CD4-positive, CD25-positive, alpha-beta regulatory T cell (primary cell): Measurements from ENCODE around the gene SFTPA2. TPM values are rescaled to one million over a fixed set of nuclear protein-coding genes. Genes with fewer than 3 reads are reported as not detected.
"Not testable (repeated sequence)": the region's sequence is repeated elsewhere in the genome, so short reads cannot be mapped to it uniquely, and the experiment has no call there.

Source experiments
- ATAC-seq, 2 donors: fragments of 150-1000 bp; cut with Tn5 transposase; one replicate each; pipeline ENCODE4 v1.10.0; 2021; ENCODE audit warnings: low read depth in 2 of 2, moderate number of reproducible peaks in 2 of 2, moderate library complexity in 1 of 2
- DNase-seq, 3 donors: peaks; one replicate each; pipeline versions ENCODE4 v3.0.0 to v3.0.0-alpha.2; 2012 to 2022; ENCODE audit warnings: mixed read lengths in 1 of 3
- H3K27ac ChIP-seq: one replicate; pipeline ENCODE4 v1.7.0; 2013; ENCODE audit warnings: mild to moderate bottlenecking, low read length; ENCODE audit not compliant: insufficient read depth, poor library complexity, severe bottlenecking
- H3K27me3 ChIP-seq: one replicate; pipeline ENCODE4 v1.7.0; 2013; ENCODE audit warnings: low read length; ENCODE audit not compliant: control insufficient read depth, insufficient read depth
- H3K36me3 ChIP-seq: one replicate; pipeline ENCODE4 v1.7.0; 2013; ENCODE audit warnings: mild to moderate bottlenecking, low read length, moderate library complexity; ENCODE audit not compliant: control insufficient read depth, insufficient read depth
- H3K4me1 ChIP-seq: 2 replicates; pipeline ENCODE4 v1.7.0; 2013; ENCODE audit warnings: mild to moderate bottlenecking, low read length; ENCODE audit not compliant: insufficient read depth, control insufficient read depth, poor library complexity, severe bottlenecking
- H3K4me3 ChIP-seq: one replicate; pipeline ENCODE4 v1.7.0; 2013; ENCODE audit warnings: low read depth, mild to moderate bottlenecking, low read length, moderate library complexity
- H3K9me3 ChIP-seq, 2 experiments: 1 replicate in 1 of 2; 2 replicates in 1 of 2; pipeline ENCODE4 v1.7.0; 2013; ENCODE audit warnings: low read length in 2 of 2, mild to moderate bottlenecking in 1 of 2, moderate library complexity in 1 of 2; ENCODE audit not compliant: control insufficient read depth in 2 of 2
- H3K27ac Mint-ChIP-seq, 3 donors: one replicate each; pipeline ENCODE4 v1.8.0; 2020 to 2022; ENCODE audit warnings: mild to moderate bottlenecking in 3 of 3, mixed read lengths in 3 of 3, moderate library complexity in 2 of 3
- H3K27me3 Mint-ChIP-seq: one replicate; pipeline ENCODE4 v1.8.0; 2022; ENCODE audit warnings: mild to moderate bottlenecking, mixed read lengths
- H3K36me3 Mint-ChIP-seq: one replicate; pipeline ENCODE4 v1.8.0; 2020; ENCODE audit warnings: mixed read lengths
- H3K4me1 Mint-ChIP-seq, 4 donors: one replicate each; pipeline ENCODE4 v1.8.0; 2020 to 2022; ENCODE audit warnings: mixed read lengths in 4 of 4, mild to moderate bottlenecking in 1 of 4
- H3K4me3 Mint-ChIP-seq, 4 donors: one replicate each; pipeline ENCODE4 v1.8.0; 2020 to 2022; ENCODE audit warnings: mild to moderate bottlenecking in 4 of 4, mixed read lengths in 4 of 4, moderate library complexity in 3 of 4
- H3K9me3 Mint-ChIP-seq, 7 donors: one replicate each; pipeline ENCODE4 v1.8.0; 2020 to 2022; ENCODE audit warnings: mixed read lengths in 7 of 7, mild to moderate bottlenecking in 3 of 7, moderate library complexity in 2 of 7
- polyA plus RNA-seq, 4 donors: library from polyadenylated mRNA; unstranded; fragments of 300-500 nt; fragmentation: Illumina TruSeq; gene quantifications; one replicate each; pipeline ENCODE4 v1.2.3, GENCODE V29; 2021
- total RNA-seq: library from RNA; stranded (reverse); gene quantifications from one replicate; pipeline ENCODE4 v1.2.3, GENCODE V29; 2022

SFTPA2 gene
- total RNA-seq: not detected
- polyA plus RNA-seq: not detected

DNA sequence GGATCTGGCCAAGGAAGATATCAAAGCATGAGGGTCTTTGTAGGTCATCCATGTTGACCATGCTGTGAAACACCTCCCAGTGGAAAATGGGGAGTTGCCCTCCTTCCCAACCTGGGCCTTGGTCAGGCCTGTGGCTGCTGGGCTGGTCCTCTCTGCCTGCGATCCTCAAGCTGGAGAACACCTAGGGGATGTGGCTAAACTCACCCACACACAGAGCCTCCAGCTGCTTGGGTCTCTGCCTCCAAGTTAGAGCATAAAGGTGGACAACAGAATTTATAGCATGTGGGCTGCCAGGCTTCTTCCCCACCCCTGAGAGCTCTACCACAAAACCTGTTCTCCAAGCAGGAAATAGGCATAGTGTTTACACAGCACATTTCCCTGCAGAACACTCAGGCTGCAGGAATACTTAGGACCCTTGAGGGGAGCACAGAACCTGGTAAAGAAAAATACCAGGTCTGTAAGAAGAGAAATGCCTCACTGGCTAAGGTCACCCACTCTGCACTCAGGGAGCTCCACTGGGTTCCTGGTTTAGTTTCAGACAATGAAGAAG is at the start of gene SFTPA2:
SFTPA2 (minus strand) TSS at position 248 of the 550 bp plus-strand sequence. CDS start 924 bp downstream, outside the sequence.
- no peak for DNase-seq
- Histone ChIP-seq H3K4me3 (no peak within 1 kb of the TSS), H3K4me1 (no peaks in the 10 kb centered on the region), H3K27ac (no peak within 1 kb of the TSS), H3K36me3 (no peaks in the 10 kb centered on the region), H3K27me3 (peaks cover 13% of the 10 kb centered on the region), H3K9me3 (no peaks in the 10 kb centered on the region)
- no peaks in the 10 kb centered on the region for H3K9me3 Mint-ChIP-seq
- H3K27me3 Mint-ChIP-seq: peaks cover 13% of the 10 kb centered on the region
- ATAC-seq: no peak
- H3K4me3 Mint-ChIP-seq: no peak within 1 kb of the TSS
- peak within 1 kb of the TSS in 1 of 3 donors; percentile 72 for H3K27ac Mint-ChIP-seq
- no peaks in the 10 kb centered on the region for H3K36me3 Mint-ChIP-seq
- H3K4me1 Mint-ChIP-seq: peaks cover 0 to 6% (median 5%) of the 10 kb centered on the region in 4 donors

GRCh38 chr10:79608505-79609375 is 48.5 kb upstream of the SFTPA2 start:
- H3K27me3 Mint-ChIP-seq: peaks cover 5% of the 10 kb centered on the region
- H3K27ac Mint-ChIP-seq: no peak overlapping the region
- H3K36me3 ChIP-seq: no peaks in the 10 kb centered on the region
- H3K4me1 ChIP-seq: no peaks in the 10 kb centered on the region
- no peak overlapping the region for H3K27ac ChIP-seq
- no peaks in the 10 kb centered on the region for H3K36me3 Mint-ChIP-seq
- no peaks in the 10 kb centered on the region for H3K27me3 ChIP-seq
- no peak overlapping the region for H3K4me3 ChIP-seq
- peaks cover 0 to 3% (median 0%) of the 10 kb centered on the region in 4 donors for H3K4me1 Mint-ChIP-seq
- no peaks in the 10 kb centered on the region for H3K9me3 Mint-ChIP-seq
- ATAC-seq (peak in 1 of 2 donors; percentile 54), DNase-seq (peak in 2 of 3 donors; percentile 38 to 73)
- H3K9me3 ChIP-seq: no peaks in the 10 kb centered on the region
- H3K4me3 Mint-ChIP-seq: no peak overlapping the region

DNA sequence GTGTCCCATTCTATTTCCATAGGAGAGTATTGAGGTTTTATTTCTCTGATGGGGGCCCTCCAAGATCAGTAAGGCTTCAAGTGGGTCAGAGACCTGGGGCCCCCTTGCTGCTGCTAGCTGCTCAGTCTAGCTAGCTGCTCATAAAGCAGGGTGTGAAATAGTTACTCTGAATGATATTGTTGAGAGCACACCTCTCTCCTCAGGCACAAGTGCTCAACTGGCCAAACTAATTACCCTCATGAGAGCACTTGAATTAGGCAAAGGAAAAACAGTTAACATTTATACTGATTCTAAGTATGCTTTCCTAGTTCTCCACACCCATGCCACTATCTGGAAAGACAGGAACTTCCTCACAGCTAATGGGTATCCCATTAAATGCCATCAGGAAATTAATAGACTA is 45.1 kb upstream of the SFTPA2 start:
- no peaks in the 10 kb centered on the region for H3K36me3 ChIP-seq

GRCh38 chr10:79604294-79604693 is 44.1 kb upstream of the SFTPA2 start:
- ATAC-seq (no peak), DNase-seq (no peak)
- Mint-ChIP-seq H3K4me1 (peaks cover 0 to 3% (median 0%) of the 10 kb centered on the region in 4 donors), H3K9me3 (peaks cover 0 to 5% (median 0%) of the 10 kb centered on the region in 7 donors), H3K27ac (no peak overlapping the region), H3K27me3 (peaks cover 22% of the 10 kb centered on the region), H3K36me3 (no peaks in the 10 kb centered on the region), H3K4me3 (no peak overlapping the region)
- Histone ChIP-seq H3K27ac (no peak overlapping the region), H3K36me3 (no peaks in the 10 kb centered on the region), H3K4me3 (no peak overlapping the region), H3K4me1 (no peaks in the 10 kb centered on the region), H3K9me3 (no peaks in the 10 kb centered on the region), H3K27me3 (no peaks in the 10 kb centered on the region)

More for the DNA sequence above, 45.1 kb upstream of the SFTPA2 start:
- Mint-ChIP-seq H3K36me3 (no peaks in the 10 kb centered on the region), H3K9me3 (peaks cover 0 to 5% (median 0%) of the 10 kb centered on the region in 7 donors), H3K27me3 (peaks cover 12% of the 10 kb centered on the region), H3K27ac (no peak overlapping the region), H3K4me1 (peaks cover 0 to 3% (median 0%) of the 10 kb centered on the region in 4 donors), H3K4me3 (no peak overlapping the region)
- DNase-seq (no peak), ATAC-seq (no peak)
- Histone ChIP-seq H3K9me3 (no peaks in the 10 kb centered on the region), H3K4me1 (no peaks in the 10 kb centered on the region), H3K4me3 (no peak overlapping the region), H3K27ac (no peak overlapping the region), H3K27me3 (no peaks in the 10 kb centered on the region)

DNA sequence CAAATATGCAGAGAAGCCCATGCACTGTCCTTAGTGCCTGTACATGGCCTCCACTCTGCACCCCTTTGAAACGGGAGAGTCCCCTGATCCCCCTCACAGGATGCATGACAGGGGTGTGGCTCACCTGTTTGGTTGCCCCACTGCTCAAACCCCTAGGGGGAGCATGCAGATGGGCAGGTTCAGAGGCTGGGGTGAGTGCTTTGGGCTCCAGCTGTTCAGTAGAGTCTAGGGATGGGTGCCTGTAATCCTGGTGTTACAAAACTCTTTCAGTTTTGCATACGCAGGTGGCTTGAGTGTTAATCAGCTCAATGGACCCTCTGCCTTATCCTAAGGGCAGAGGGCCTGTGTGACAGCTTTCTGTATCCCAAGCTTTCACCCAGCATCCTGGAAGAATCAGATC is 42.7 kb upstream of the SFTPA2 start:
- no peak overlapping the region for H3K27ac ChIP-seq
- DNase-seq (no peak), ATAC-seq (no peak)

DNA sequence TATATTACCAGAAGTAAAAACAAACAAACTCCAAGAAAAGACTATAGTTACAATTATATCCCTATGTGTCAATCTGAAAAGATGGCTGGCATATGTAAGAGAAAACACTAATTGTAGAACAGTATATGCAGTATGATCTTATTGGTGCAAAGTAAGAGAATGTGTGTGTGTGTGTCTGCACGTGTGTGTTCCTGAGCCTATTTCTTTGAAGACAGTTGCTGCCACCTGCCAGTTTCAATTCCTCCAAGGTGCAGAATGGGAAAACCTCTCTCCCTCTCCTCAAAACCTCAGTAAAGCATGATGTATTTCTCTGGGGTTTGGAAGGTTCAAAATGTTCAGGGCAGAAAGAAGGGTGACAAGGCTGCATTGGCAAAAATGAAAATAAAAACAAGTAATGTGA is 41.7 kb upstream of the SFTPA2 start:
- Histone ChIP-seq H3K4me1 (no peaks in the 10 kb centered on the region), H3K4me3 (no peak overlapping the region), H3K27me3 (peaks cover 3% of the 10 kb centered on the region), H3K27ac (no peak overlapping the region), H3K36me3 (no peaks in the 10 kb centered on the region), H3K9me3 (peaks cover 9 to 15% of the 10 kb centered on the region in 2 experiments)
- Mint-ChIP-seq H3K27me3 (peaks cover 29% of the 10 kb centered on the region), H3K9me3 (peaks cover 0 to 25% (median 6%) of the 10 kb centered on the region in 7 donors), H3K36me3 (no peaks in the 10 kb centered on the region), H3K4me3 (no peak overlapping the region), H3K4me1 (no peaks in the 10 kb centered on the region), H3K27ac (no peak overlapping the region)
- DNase-seq (no peak), ATAC-seq (no peak)

More for the DNA sequence above, 42.7 kb upstream of the SFTPA2 start:
- Histone ChIP-seq H3K36me3 (no peaks in the 10 kb centered on the region), H3K27me3 (peaks cover 1% of the 10 kb centered on the region), H3K9me3 (peaks cover 5% of the 10 kb centered on the region in 2 experiments), H3K4me1 (no peaks in the 10 kb centered on the region), H3K4me3 (no peak overlapping the region)
- H3K36me3 Mint-ChIP-seq: no peaks in the 10 kb centered on the region
- no peak overlapping the region for H3K27ac Mint-ChIP-seq
- H3K27me3 Mint-ChIP-seq: peaks cover 24% of the 10 kb centered on the region
- peaks cover 0 to 16% (median 3%) of the 10 kb centered on the region in 7 donors for H3K9me3 Mint-ChIP-seq
- H3K4me1 Mint-ChIP-seq: no peaks in the 10 kb centered on the region
- H3K4me3 Mint-ChIP-seq: no peak overlapping the region

- H3K36me3 ChIP-seq, H3K4me3 ChIP-seq, H3K27ac Mint-ChIP-seq, H3K4me1 Mint-ChIP-seq, H3K27ac ChIP-seq, H3K4me3 Mint-ChIP-seq, H3K36me3 Mint-ChIP-seq, ATAC-seq, H3K27me3 ChIP-seq, H3K4me1 ChIP-seq, DNase-seq: not testable (repeated sequence)
- H3K9me3 ChIP-seq: peaks cover 9 to 16% of the 10 kb centered on the region in 2 experiments
- peaks cover 36% of the 10 kb centered on the region for H3K27me3 Mint-ChIP-seq
- H3K9me3 Mint-ChIP-seq: peaks cover 0 to 28% (median 6%) of the 10 kb centered on the region in 7 donors
These were observed 39.4 kb upstream of the SFTPA2 start for GRCh38 chr10:79599644-79600043.
